Ovary (tissue), 9 donors: ENCODE data around the gene UHRF1. TPM values are rescaled to one million over a fixed set of nuclear protein-coding genes. Genes with fewer than 3 reads are reported as not detected.
"Not testable (repeated sequence)": the region's sequence is repeated elsewhere in the genome, so short reads cannot be mapped to it uniquely, and the experiment has no call there.

Experiments
- DNase-seq, 5 donors: peaks; one replicate each; pipeline ENCODE4 v3.0.0-alpha.2; 2019 to 2020
- H3K27ac ChIP-seq, 2 donors: fragments of 200-600 bp; one replicate each; pipeline versions ENCODE4 v1.5.1 to v1.8.0; 2019 to 2022
- H3K27me3 ChIP-seq: fragments of 200-600 bp; one replicate; pipeline ENCODE4 v1.8.0; 2022
- H3K36me3 ChIP-seq: fragments of 200-600 bp; sonication (generic); one replicate; pipeline ENCODE4 v1.5.1; 2019
- H3K4me1 ChIP-seq: one replicate; pipeline ENCODE4 v1.8.1; 2013; ENCODE audit warnings: mild to moderate bottlenecking, moderate library complexity; ENCODE audit not compliant: insufficient read depth
- H3K4me3 ChIP-seq: fragments of 200-600 bp; sonication (generic); one replicate; pipeline ENCODE4 v1.5.1; 2017
- H3K9me3 ChIP-seq, 2 donors: fragments of 200-600 bp in 1 of 2; sonication (generic) in 1 of 2; one replicate each; pipeline versions ENCODE4 v1.5.1 to v1.8.1; 2013 to 2019; ENCODE audit warnings: mild to moderate bottlenecking in 1 of 2, moderate library complexity in 1 of 2
- CTCF ChIP-seq, 3 donors: fragments of 450-650 bp in 2 of 3; fragments of 200-600 bp in 1 of 3; IDR thresholded peaks; one replicate each; pipeline versions ENCODE4 v1.5.1 to v1.8.0; 2016 to 2022; ENCODE audit warnings: antibody characterized with exemption in 3 of 3, mild to moderate bottlenecking in 1 of 3
- EP300 ChIP-seq: sonication (generic); formaldehyde crosslinking; IDR thresholded peaks from one replicate; pipeline ENCODE4 v1.6.1; 2017; ENCODE audit warnings: antibody characterized with exemption
- POLR2A ChIP-seq: fragments of 450-650 bp; IDR thresholded peaks from one replicate; pipeline ENCODE4 v1.6.1; 2017; ENCODE audit warnings: antibody characterized with exemption, mild to moderate bottlenecking, moderate library complexity
- WGBS, 3 donors: extraction: QIAGEN DNeasy Blood & Tissue Kit in 1 of 3; methylation state at CpG; one replicate each; pipeline versions ENCODE4 v1.1.5 to v1.1.7; 2013 to 2017; 5-methylcytosine and 5-hydroxymethylcytosine counted together
- intact Hi-C, 4 donors: fragments of 100-400 bp; cut with DNase I; formaldehyde crosslinking; loops; one replicate each; pipeline versions ENCODE4 v1.11.0 to v1.15.1; 2022 to 2023
- polyA plus RNA-seq, 2 donors: library from polyadenylated mRNA; stranded (reverse); fragments of 200-250 nt in 1 of 2; fragments of 350-450 nt in 1 of 2; fragmentation: Illumina TruSeq in 1 of 2; extraction: RNeasy Lipid Tissue Mini Kit (QIAGEN cat#74804) in 1 of 2; gene quantifications; one replicate each; pipeline ENCODE4 v1.2.3, GENCODE V29; 2013 to 2014
- total RNA-seq, 7 donors: library from RNA; depleted of rRNA in 2 of 7; stranded (reverse); fragments of >200 nt in 2 of 7; fragmentation: NEBNext Ultra II Directional in 3 of 7; extraction: Animal tissue kit (Norgen Biotek cat#: 25700) in 3 of 7; gene quantifications; one replicate each; pipeline versions ENCODE4 v1.1.0 to v1.2.4, GENCODE V29; 2016 to 2023
- donor health status: DM: no; HTN: no; CAD: no; lungs with moderate emphysema.
- donor health status: DM: no; HTN: no; CAD: no.
- donor health status: Bipolar disorder and iron deficiency.
- donor health status: DM: yes; HTN: yes; CAD: no.
- donor health status: DM: no; HTN: no; CAD: no.
- donor health status: DM: yes; HTN: yes; CAD: no.

The UHRF1 gene
- total and polyA plus RNA-seq, 9 donors = 0.18 to 4.0 (median 0.50) TPM

DNA sequence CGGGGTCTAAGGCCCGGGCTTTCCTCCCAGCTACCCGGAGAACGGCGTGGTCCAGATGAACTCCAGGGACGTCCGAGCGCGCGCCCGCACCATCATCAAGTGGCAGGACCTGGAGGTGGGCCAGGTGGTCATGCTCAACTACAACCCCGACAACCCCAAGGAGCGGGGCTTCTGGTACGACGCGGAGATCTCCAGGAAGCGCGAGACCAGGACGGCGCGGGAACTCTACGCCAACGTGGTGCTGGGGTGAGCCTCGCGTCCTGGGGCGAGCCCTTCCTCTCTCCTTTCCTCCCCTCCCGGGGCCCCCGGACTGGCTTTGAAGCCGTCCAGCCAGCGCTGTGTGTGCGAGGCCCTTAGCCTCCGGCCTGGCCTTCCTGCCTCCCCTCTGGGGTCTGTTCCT is 23.4 kb downstream of the UHRF1 start:
- DNase-seq = no peak
- Histone ChIP-seq H3K27ac (no peak overlapping the region), H3K4me1 (no peaks in the 10 kb centered on the region), H3K36me3 (no peaks in the 10 kb centered on the region), H3K9me3 (no peaks in the 10 kb centered on the region), H3K27me3 (no peaks in the 10 kb centered on the region), H3K4me3 (no peak overlapping the region)
- intact Hi-C loops = no loop called here
- TF ChIP-seq POLR2A (no peak), CTCF (IDR thresholded peaks at IDR 0.05) (no peak), EP300 (no peak)
- 96 to 97% (median 96%) methylated on average over 32 of the region's 32 CpGs for WGBS, 3 donors

DNA sequence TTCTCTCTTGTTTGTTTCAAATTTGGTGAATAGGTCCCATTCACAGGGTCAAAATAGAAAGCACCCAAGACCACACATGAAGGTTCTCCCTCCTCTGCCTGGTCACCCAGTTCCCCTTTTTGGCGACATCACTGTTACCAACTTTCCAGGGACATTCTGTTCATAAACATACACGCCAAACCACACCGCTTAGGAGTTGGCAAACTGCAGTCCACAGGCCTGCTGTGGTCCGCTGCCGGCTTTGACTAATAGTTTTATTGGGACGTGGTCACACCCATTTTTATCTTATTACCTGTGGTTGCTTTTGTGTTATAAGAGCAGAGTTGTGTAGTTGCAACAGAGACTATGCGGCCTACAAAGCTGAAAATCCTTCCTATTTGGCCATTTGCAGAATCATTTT is 24.2 kb downstream of the UHRF1 start:
- TF ChIP-seq CTCF (IDR thresholded peaks at IDR 0.05) = no peak
- TF ChIP-seq EP300 = no peak
- no peak for TF ChIP-seq POLR2A
- intact Hi-C loops = no loop called here
- Histone ChIP-seq H3K36me3 (no peaks in the 10 kb centered on the region), H3K27ac (no peak overlapping the region), H3K4me1 (no peaks in the 10 kb centered on the region), H3K9me3 (no peaks in the 10 kb centered on the region), H3K27me3 (no peaks in the 10 kb centered on the region), H3K4me3 (no peak overlapping the region)
- no peak for DNase-seq
- 76 to 85% (median 80%) methylated on average over 7 of the region's 7 CpGs for WGBS, 3 donors

DNA sequence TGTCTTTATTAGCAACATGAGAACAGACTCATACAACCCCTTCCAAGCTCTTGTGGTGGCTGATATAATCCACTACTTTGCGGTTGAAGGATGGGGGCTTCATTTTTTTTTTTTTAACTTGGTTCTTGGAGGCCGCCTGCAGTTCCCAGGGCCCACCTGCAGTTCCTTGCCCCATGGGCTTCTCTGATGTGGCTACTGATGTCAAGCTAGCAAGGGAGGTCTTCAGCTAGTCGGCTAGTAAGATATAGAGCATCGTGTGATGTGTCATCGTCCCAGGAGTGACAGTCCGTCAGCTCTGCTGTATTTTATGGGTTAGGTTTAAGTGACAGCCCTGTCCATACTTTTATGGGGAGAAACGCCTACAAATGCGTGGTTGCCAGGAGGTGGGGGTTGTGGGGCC is 26.1 kb downstream of the UHRF1 start:
- Histone ChIP-seq H3K4me1 (no peaks in the 10 kb centered on the region), H3K27me3 (no peaks in the 10 kb centered on the region), H3K27ac (no peak overlapping the region), H3K9me3 (no peaks in the 10 kb centered on the region), H3K4me3 (no peak overlapping the region), H3K36me3 (no peaks in the 10 kb centered on the region)
- WGBS, 3 donors = 92 to 97% (median 94%) methylated on average over 8 of the region's 8 CpGs
- intact Hi-C loops = no loop called here
- TF ChIP-seq EP300 = no peak
- no peak for TF ChIP-seq POLR2A
- TF ChIP-seq CTCF (IDR thresholded peaks at IDR 0.05) = no peak
- no peak for DNase-seq

DNA sequence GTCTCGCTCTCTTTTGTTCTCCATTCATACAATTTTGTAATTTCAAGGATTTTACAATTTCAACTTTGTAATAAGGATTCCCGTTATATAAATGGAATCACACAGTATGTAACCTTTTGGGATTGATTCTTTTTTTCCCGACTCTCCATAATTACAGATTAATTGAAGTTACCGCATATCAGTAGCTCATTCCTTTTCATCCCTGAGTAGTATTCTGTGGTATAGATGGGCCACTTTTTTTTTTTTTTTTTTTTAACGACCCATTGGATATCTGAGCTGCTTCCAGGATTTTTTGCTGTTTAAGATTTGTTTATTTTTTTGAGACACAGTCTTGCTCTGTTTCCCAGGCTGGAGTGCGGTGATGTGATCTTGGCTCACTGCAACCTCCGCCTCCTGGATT is 27.8 kb downstream of the UHRF1 start:
- Histone ChIP-seq H3K27ac (no peak overlapping the region), H3K36me3 (no peaks in the 10 kb centered on the region), H3K9me3 (no peaks in the 10 kb centered on the region), H3K27me3 (no peaks in the 10 kb centered on the region), H3K4me3 (no peak overlapping the region), H3K4me1 (no peaks in the 10 kb centered on the region)
- intact Hi-C loops = no loop called here
- no peak for DNase-seq
- WGBS, 3 donors = 85 to 92% (median 87%) methylated on average over 7 of the region's 7 CpGs
- TF ChIP-seq POLR2A = no peak
- no peak for TF ChIP-seq EP300
- TF ChIP-seq CTCF (IDR thresholded peaks at IDR 0.05) = no peak

GRCh38 chr19:4938461-4938860 is 29.2 kb downstream of the UHRF1 start:
- H3K27ac ChIP-seq, H3K36me3 ChIP-seq, H3K9me3 ChIP-seq, H3K27me3 ChIP-seq, H3K4me1 ChIP-seq, H3K4me3 ChIP-seq, intact Hi-C loops, DNase-seq: not testable (repeated sequence)
- 87 to 92% (median 89%) methylated on average over 4 of the region's 4 CpGs for WGBS, 3 donors
